Prostate gland (tissue), 2 donors: Measurements from ENCODE around the gene DNAJB14. TPM values are rescaled to one million over a fixed set of nuclear protein-coding genes. Genes with fewer than 3 reads are reported as not detected.

Source experiments
- DNase-seq: peaks from one replicate; pipeline ENCODE4 v3.0.0-alpha.2; 2019; ENCODE audit warnings: low spot score
- H3K27ac ChIP-seq, 2 donors: fragments of 200-600 bp; sonication (generic); 2 replicates each; pipeline ENCODE4 v1.5.1; 2017 to 2019
- H3K27me3 ChIP-seq: fragments of 200-600 bp; sonication (generic); replicated peaks from 2 replicates; pipeline ENCODE4 v1.5.1; 2019; ENCODE audit not compliant: insufficient read depth
- H3K36me3 ChIP-seq, 2 donors: fragments of 200-600 bp; sonication (generic); 1 replicate in 1 of 2; 2 replicates in 1 of 2; pipeline versions ENCODE4 v1.5.1 to v1.8.1; 2017 to 2019
- H3K4me1 ChIP-seq: fragments of 200-600 bp; sonication (generic); replicated peaks from 2 replicates; pipeline ENCODE4 v1.5.1; 2019
- H3K4me3 ChIP-seq, 2 donors: fragments of 200-600 bp; sonication (generic); 2 replicates each; pipeline ENCODE4 v1.5.1; 2017 to 2019
- H3K9me3 ChIP-seq: fragments of 200-600 bp; sonication (generic); 2 replicates; pipeline ENCODE4 v1.5.1; 2017
- CTCF ChIP-seq, 4 experiments: fragments of 200-600 bp in 2 of 4; fragments of 450-650 bp in 2 of 4; sonication (generic) in 2 of 4; IDR thresholded peaks; 1 replicate in 3 of 4; 2 replicates in 1 of 4; pipeline ENCODE4 v1.5.1; 2016 to 2019; ENCODE audit warnings: antibody characterized with exemption in 4 of 4, mild to moderate bottlenecking in 2 of 4, moderate library complexity in 2 of 4
- POLR2A ChIP-seq: fragments of 450-650 bp; IDR thresholded peaks from one replicate; pipeline ENCODE4 v1.6.1; 2016; ENCODE audit warnings: antibody characterized with exemption, mild to moderate bottlenecking
- POLR2AphosphoS5 ChIP-seq: sonication (generic); formaldehyde crosslinking; IDR thresholded peaks from one replicate; pipeline ENCODE4 v1.6.1; 2017; ENCODE audit warnings: antibody characterized with exemption
- WGBS: methylation state at CpG from one replicate; pipeline ENCODE4 v1.1.5; 2018; 5-methylcytosine and 5-hydroxymethylcytosine counted together
- intact Hi-C: fragments of 100-400 bp; cut with DNase I; formaldehyde crosslinking; loops from one replicate; pipeline ENCODE4 v1.14.2; 2022
- total RNA-seq, 2 donors: library from RNA; depleted of rRNA; stranded (reverse); fragments of >200 nt; gene quantifications; one replicate each; pipeline ENCODE4 v1.1.0, GENCODE V29; 2016

The DNAJB14 gene
- total RNA-seq, 2 donors from 2014 or later = 23.3 to 27.4 TPM

DNA sequence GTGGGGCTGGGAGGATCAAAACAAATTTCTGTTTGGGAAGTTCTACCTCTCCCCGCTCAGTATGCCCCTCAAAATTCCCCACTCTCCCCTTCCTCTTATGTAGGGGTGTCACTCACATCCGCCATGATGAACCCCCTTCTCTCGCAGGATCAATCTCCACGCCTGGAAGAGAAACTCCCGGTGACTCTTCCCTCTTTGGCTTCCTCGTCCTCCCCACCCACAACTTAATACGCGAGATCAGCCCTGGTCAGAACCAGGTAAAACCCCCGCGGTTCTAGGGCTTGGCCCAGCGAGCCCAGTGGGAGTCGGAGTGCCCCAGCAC is 52.6 kb downstream of the DNAJB14 start:
- 2% methylated on average over 12 of the region's 12 CpGs for WGBS
- no peaks in the 10 kb centered on the region for H3K9me3 ChIP-seq
- no peaks in the 10 kb centered on the region for H3K27me3 ChIP-seq
- no peaks in the 10 kb centered on the region for H3K4me1 ChIP-seq
- no peaks in the 10 kb centered on the region for H3K36me3 ChIP-seq
- DNase-seq = peak; percentile 4
- intact Hi-C loops = loop anchor here (2.0 kb wide), 1 partner anchor 55 kb away; no protein-coding TSS in a partner anchor
- no peak for TF ChIP-seq POLR2AphosphoS5
- TF ChIP-seq POLR2A = no peak
- no peak for TF ChIP-seq CTCF (IDR thresholded peaks at IDR 0.05)
- peak overlapping the region; percentile 84 to 85 for H3K27ac ChIP-seq
- peak overlapping the region; percentile 71 to 78 for H3K4me3 ChIP-seq

GRCh38 chr4:99893029-99893428 is 53.4 kb downstream of the DNAJB14 start:
- H3K4me1 ChIP-seq = no peaks in the 10 kb centered on the region

DNA sequence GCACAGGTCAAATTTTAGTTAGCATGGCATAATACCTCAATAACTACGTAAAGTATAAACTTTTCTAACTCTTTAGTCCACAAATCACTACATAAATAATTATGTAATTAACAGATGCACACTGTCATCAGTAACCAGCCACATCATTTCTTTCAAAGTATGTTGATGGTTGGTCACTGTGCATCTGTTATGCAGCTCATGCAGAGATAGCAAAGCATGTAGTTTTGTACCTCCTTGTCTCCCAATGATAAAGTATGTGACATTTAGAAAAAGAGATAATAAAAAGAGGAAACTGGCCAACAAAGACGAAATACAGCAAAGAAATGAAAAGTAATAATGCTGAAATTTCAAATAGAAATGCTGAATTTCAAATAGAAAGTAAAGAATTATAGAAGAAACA is 55.1 kb downstream of the DNAJB14 start:
- 73% methylated on average over 2 of the region's 2 CpGs for WGBS
- TF ChIP-seq POLR2A = no peak
- no peak for TF ChIP-seq POLR2AphosphoS5
- no peak for TF ChIP-seq CTCF (IDR thresholded peaks at IDR 0.05)
- Histone ChIP-seq H3K4me1 (no peaks in the 10 kb centered on the region), H3K36me3 (no peaks in the 10 kb centered on the region), H3K27ac (no peak overlapping the region), H3K27me3 (no peaks in the 10 kb centered on the region), H3K9me3 (no peaks in the 10 kb centered on the region), H3K4me3 (no peak overlapping the region)
- intact Hi-C loops = no loop called here
- no peak for DNase-seq

More at GRCh38 chr4:99893029-99893428, 53.4 kb downstream of the DNAJB14 start:
- H3K27me3 ChIP-seq = no peaks in the 10 kb centered on the region
- H3K36me3 ChIP-seq = no peaks in the 10 kb centered on the region
- intact Hi-C loops = no loop called here
- H3K9me3 ChIP-seq = no peaks in the 10 kb centered on the region
- peak overlapping the region in 1 of 2 donors; percentile 78 for H3K4me3 ChIP-seq
- no peak overlapping the region for H3K27ac ChIP-seq
- TF ChIP-seq POLR2A (no peak), CTCF (IDR thresholded peaks at IDR 0.05) (no peak), POLR2AphosphoS5 (no peak)
- DNase-seq = no peak
- 95% methylated on average over 8 of the region's 8 CpGs for WGBS

GRCh38 chr4:99887837-99888236 is 58.6 kb downstream of the DNAJB14 start:
- Histone ChIP-seq H3K36me3 (no peaks in the 10 kb centered on the region), H3K9me3 (no peaks in the 10 kb centered on the region), H3K27me3 (no peaks in the 10 kb centered on the region), H3K4me1 (no peaks in the 10 kb centered on the region), H3K27ac (no peak overlapping the region), H3K4me3 (no peak overlapping the region)
- WGBS = 58% methylated on average over 5 of the region's 5 CpGs
- intact Hi-C loops = loop anchor here (2.0 to 5.0 kb wide), 3 partner anchors 59 to 326 kb away; partner anchors contain the start of genes DNAJB14 and TRMT10A
- DNase-seq = no peak
- TF ChIP-seq POLR2AphosphoS5 (no peak), CTCF (IDR thresholded peaks at IDR 0.05) (no peak), POLR2A (no peak)

DNA sequence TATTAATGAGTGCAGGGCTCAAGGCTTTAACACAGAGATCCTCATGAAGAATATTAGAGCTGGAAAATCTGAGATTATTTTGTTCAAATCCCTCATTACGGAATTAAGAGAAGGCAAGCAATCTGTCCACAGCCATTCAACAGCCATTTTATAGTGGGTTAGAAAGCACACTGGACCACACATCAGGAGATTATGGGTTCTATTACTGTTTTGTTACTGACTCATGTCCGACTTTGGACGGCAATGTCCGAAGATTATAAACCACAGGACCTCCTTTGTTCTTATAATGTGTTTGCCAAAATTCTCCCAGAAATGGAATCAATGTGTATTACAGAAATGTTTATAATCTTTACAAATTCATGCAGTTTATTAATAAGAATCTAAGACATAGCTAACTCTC is 60.3 kb downstream of the DNAJB14 start:
- DNase-seq = no peak
- Histone ChIP-seq H3K4me3 (no peak overlapping the region), H3K36me3 (no peaks in the 10 kb centered on the region), H3K27me3 (peaks cover 2% of the 10 kb centered on the region), H3K27ac (no peak overlapping the region), H3K4me1 (no peaks in the 10 kb centered on the region), H3K9me3 (no peaks in the 10 kb centered on the region)
- intact Hi-C loops = loop anchor here (5.0 kb wide), 2 partner anchors 164 to 324 kb away; partner anchors contain the start of gene TRMT10A
- no peak for TF ChIP-seq CTCF (IDR thresholded peaks at IDR 0.05)
- TF ChIP-seq POLR2A = no peak
- TF ChIP-seq POLR2AphosphoS5 = no peak
- WGBS = 68% methylated on average over 4 of the region's 4 CpGs
